HG02642 (cell line): Measurements from ENCODE around the gene ATXN10.
A peak's percentile ranks its signal among the peaks of the same experiment; 100 is the strongest.
"Not testable (repeated sequence)": the region's sequence is repeated elsewhere in the genome, so short reads cannot be mapped to it uniquely, and the experiment has no call there.

Source experiments
- ATAC-seq: cut with Tn5 transposase; IDR thresholded peaks from one replicate; pipeline ENCODE4 v1.9.1; 2021; ENCODE audit warnings: mild to moderate bottlenecking; ENCODE audit not compliant: unreplicated experiment, poor library complexity

ATXN10 gene

DNA sequence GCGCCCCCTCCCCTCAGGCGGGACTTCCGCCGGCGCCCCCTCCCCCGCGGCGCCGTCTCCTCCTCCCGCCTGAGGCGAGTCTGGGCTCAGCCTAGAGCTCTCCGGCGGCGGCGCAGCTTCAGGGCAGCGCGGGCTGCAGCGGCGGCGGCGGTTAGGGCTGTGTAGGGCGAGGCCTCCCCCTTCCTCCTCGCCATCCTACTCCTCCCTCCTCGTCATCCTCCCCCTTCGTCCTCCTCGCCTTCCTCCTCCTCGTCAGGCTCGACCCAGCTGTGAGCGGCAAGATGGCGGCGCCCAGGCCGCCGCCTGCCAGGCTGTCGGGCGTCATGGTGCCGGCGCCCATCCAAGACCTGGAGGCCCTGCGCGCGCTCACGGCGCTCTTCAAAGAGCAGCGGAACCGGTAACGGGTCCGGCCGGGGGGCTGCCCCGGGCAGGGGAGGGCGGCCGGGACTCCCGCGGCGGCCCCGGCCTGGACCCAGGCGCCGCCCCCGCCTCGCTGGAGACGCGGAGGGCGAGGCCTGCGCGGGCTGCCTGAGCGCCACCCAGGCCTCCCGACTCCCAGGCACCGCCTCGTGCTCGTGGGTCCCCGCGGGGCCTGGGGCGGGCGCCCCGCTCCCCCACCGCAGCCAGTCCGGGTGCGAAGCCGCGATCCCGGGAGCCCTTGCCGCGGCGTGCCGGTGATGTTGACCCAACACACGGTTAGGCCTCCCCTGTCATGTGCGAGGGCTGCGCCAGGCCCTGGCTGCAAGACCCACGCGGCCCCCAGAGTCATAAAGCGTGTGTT is at the start of gene ATXN10:
Gene ATXN10, plus strand, starts transcription at position 52 of the 781 bp plus-strand sequence. Its CDS starts 230 bp downstream, at position 282.
- ATAC-seq = peak; percentile 77

- ATAC-seq = no peak
Measured at GRCh38 chr22:45621836-45622600, 49.6 kb upstream of the ATXN10 start.

DNA sequence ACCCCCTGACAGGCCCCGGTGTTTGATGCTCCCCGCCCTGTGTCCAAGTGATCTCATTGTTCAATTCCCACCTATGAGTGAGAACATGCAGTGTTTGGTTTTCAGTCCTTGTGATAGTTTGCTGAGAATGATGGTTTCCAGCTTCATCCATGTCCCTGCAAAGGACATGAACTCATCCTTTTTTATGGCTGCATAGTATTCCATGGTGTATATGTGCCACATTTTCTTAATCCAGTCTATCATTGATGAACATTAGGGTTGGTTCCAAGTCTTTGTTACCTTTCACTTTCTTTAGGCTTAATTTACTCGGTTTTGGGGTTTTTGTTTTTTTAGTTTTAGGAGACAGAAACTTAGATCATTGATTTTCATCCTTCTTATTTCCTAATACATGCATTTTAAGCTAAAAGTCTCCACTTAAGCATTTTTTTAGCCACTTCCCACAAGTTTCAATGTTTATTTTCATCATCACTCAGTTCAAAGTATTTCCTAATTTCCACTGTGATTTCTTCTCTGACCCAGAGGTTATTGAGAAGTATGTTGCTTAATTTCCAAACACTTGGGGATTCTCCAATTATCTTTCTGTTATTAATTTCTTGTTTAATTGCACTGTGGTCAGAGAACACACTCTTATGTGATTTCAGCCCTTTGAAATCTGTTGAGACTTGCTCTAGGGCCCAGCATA is 48.0 kb upstream of the ATXN10 start:
- ATAC-seq = not testable (repeated sequence)

- ATAC-seq = no peak
Measured at GRCh38 chr22:45626198-45626651, 45.4 kb upstream of the ATXN10 start.

DNA sequence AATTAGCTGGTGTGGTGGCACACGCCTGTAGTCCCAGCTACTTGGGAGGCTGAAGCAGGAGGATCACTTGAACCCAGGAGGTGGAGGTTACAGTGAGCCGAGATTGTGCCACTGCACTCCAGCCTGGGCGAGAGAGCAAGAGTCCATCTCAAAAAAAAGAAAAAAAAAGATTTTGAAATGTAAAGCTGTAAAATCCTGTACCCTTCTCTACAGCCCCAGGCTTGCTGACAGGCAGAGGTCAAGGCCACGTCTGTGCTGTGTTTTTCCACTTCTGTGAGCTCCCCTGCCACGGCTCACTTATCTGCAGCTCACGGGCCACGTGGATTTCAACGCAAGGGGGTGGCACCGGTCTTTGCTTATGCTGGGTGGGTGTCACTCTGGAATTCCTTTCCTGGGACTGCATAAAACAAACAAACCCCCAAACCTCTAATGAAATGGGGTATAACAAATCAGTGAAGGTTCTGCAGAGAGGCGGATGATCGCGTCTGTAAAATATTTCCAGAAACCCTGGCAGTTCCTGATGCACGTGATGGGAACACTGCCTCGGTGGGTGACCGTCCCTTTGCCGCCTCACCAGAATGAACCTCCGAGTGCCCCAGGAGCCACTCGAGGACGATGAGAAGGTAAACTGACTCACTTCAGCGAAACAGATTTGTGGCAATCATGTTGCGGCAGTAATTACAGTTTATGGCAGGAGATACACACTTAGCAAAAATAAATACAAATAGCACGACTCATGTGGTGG is 44.0 kb upstream of the ATXN10 start:
- ATAC-seq = no peak

GRCh38 chr22:45628515-45628914 is 43.1 kb upstream of the ATXN10 start:
- ATAC-seq = no peak

- no peak for ATAC-seq
Measured at GRCh38 chr22:45629469-45630089, 42.1 kb upstream of the ATXN10 start.

DNA sequence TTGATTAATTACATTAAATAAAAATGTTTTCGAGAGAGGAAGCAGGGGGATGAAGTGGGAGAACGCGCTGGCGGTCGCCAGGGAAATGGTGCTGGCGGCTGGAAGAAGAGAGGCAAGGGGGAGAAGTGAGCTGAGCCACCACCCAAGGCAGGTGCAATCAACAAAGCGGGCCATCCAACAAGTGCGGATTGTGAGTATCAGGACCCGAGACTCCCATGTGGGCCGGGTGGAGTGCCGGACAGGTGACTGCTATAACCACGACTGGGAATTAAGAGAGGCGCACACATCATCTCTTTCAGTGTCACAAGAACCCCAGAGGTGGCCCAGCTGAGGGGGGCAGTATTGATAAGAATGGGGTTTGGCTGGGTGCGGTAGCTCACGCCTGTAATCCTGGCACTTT is 41.2 kb upstream of the ATXN10 start:
- ATAC-seq = no peak

DNA sequence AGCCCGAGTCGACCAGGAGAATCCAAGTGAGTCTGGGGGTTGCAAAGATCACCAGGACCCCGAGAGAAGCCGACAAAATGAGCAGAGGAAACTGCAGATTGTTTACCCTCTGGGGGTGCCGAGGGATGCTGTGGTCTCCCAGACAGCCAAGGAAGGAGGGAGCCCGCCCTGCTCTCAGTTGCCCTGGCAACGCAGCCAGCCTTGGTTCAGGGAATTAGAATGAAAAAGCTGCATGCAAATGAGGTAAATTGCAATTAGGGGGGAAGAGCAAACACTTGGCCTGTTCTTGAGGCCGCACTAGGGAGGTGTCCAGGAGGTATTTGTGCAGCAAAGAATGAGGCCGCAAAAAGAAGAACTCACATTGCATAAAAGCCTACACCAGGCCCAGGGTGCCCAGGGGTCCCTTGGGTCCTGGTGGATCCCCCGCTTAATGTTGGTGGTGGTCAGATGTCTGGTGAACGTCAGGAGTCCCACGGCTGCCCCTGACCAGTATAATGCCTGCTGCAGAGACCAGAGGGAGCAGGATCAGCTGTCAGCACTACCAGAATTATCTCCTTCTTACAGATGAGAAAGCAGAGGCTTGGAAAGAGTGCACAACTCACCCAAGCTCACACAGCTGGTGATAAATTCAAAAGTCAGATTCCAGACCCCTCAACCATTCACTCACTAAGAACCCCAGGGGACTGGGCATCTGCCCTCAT is 40.3 kb upstream of the ATXN10 start:
- ATAC-seq = no peak

DNA sequence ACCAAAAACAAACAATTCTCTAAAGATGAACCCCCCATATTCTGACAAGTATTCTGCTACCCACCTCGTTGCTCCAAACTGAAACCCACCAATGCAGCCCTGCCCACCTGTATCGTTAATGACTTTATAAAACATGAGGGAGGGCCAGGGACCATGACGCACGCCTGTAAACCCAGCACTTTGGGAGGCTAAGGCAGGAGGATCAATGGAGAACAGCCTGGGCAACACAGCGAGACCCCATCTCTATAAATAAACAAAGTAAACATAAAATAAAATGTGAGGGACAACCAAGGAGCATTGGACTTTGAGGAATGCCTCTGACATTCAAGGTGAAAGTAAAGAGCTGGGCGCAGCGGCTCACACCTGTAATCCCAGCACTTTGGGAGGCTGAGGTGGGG is 39.8 kb upstream of the ATXN10 start:
- no peak for ATAC-seq

- ATAC-seq = no peak
Measured at GRCh38 chr22:45632791-45633515, 38.7 kb upstream of the ATXN10 start.

- no peak for ATAC-seq
Measured at GRCh38 chr22:45636683-45637082, 35.0 kb upstream of the ATXN10 start.

DNA sequence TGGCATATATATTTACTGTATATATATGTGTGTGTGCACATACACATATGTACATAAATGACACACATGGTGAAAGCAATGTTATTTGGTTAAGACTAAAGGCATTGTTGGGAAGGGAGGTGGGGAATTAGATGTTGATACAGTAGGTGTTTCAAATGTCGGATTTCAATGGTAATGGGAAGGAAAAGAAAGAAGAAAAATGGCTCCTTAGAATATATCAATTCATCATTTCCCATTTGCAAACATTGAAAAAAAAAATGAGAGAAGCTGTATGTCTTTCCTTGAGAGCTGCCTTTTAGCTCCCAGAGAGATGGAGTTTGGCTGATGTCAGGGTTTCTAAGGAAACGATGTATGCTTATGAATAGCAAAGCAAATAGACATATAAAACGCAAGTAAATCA is 33.4 kb upstream of the ATXN10 start:
- no peak for ATAC-seq

DNA sequence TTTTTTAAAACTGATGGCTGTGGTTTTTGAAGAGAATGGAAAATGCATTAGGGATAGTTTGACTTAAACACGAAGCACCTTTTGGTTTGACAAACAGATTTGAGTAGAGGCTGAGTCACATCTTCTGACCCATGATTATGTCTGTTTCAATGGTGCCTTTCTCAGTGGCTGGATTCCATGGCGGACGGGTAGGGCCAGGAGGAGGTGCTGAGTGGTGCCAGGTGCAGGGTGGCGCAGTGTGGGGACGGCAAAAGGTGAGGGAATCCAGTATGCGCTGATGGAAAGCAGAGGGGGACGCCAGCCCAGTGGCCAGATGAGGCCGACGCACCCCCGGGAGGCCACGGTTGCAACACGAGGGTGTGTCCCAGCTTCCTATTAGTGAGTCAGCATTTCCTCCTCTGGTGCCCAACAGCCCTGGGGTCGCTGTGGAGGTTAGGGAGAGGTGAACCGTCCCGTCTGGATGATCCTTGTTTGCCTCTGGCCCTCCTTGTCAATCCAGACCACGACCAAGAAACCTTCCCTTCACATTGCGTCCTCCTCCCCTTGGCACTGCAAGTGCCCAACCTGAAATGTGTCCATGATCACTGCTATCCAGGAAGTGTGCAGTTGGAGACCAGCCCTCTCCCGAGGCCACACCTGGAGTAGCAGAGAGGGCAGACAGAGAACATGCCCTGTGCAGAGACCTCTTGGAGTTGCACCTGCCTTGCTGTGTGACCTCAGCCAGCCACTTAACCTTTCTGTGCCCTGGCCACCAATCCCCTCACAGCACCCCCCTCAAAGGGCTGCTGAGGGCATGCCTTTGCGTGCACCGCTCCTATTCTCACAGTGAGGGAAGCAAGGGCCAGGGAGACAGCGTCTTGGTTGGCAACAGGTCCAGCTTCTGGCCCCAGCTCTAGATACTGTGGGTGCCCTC is 32.5 kb upstream of the ATXN10 start:
- no peak for ATAC-seq

GRCh38 chr22:45639747-45640102 is 31.9 kb upstream of the ATXN10 start:
- ATAC-seq = no peak

DNA sequence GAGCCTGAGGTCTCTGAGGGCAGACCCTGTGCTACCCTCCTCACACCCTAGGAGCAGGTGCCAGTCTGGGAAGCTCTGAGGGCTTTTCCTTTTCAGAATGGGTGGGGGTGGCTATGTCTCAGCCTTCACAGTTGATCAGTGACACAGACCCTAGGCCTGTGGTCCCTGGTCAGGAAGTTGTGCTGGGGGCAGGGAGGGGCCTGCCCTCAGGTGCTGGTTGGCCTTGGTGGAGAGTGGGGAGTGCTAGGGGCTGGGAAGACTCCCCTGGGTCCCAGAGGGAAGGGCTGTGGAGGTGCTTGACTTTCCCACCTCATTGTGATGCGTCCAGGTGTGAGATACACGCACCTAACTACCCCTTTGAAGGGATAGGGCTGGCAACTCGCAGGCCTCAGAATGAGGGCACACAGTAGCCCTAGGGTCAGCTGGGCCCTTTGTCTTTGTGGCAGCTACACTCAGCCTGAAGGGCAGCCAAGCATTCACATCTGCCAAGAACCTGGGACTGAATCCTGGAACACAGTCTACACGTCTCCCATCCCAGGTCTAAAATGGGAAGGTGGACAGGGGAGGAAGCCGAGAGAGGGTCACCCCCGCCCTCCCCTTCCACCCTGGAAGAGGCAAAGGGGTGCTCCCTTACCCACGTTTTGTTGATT is 31.2 kb upstream of the ATXN10 start:
- ATAC-seq = no peak

GRCh38 chr22:45640941-45641621 is 30.6 kb upstream of the ATXN10 start:
- ATAC-seq = no peak
